ENCODE data around the gene EXOC2.

DNA sequence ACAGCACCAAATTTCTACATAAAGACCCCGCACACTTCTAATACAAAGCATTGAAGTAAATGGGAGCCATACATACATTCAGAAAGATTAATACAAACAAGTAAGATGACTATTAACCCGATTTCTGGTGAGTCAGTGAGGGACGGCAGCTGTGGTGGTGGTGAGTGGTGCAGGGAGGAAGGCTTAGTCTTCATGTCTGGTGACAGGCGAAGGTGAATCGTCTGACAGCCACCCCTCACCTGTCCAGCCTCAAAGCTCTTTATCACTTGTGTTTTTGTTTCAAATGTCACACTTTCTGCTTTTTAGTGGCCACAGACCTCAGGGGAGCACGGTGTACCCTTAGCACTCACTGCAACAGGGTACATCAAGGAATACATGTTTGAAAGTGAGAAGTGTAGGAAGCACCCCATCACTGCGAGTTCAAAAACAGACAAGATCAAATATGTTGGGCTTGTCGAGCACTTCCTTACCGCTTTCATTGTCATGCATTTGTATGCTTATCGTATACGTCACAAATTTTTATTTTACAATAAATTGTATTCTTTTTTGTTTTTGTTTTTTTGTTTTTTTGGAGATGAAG, 237.8 kb downstream of the EXOC2 start:
- TF ChIP-seq, protein P1, sequence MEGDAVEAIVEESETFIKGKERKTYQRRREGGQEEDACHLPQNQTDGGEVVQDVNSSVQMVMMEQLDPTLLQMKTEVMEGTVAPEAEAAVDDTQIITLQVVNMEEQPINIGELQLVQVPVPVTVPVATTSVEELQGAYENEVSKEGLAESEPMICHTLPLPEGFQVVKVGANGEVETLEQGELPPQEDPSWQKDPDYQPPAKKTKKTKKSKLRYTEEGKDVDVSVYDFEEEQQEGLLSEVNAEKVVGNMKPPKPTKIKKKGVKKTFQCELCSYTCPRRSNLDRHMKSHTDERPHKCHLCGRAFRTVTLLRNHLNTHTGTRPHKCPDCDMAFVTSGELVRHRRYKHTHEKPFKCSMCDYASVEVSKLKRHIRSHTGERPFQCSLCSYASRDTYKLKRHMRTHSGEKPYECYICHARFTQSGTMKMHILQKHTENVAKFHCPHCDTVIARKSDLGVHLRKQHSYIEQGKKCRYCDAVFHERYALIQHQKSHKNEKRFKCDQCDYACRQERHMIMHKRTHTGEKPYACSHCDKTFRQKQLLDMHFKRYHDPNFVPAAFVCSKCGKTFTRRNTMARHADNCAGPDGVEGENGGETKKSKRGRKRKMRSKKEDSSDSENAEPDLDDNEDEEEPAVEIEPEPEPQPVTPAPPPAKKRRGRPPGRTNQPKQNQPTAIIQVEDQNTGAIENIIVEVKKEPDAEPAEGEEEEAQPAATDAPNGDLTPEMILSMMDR (IDR thresholded peaks at IDR 0.05; ENCODE audit: borderline replicate concordance, extremely low read depth, low read length, poor library complexity, severe bottlenecking): no peak
- no peak for TF ChIP-seq EZH2 (IDR thresholded peaks at IDR 0.05; ENCODE audit: borderline replicate concordance, low read depth, low read length, severe bottlenecking)
